IMR-90 (cell line): ENCODE measurements around the gene CMTM8. TPM values are rescaled to one million over a fixed set of nuclear protein-coding genes. Genes with fewer than 3 reads are reported as not detected.

Source experiments
- ATAC-seq: fragments of 200-7000 bp; cut with Tn5 transposase; 2 replicates; pipeline ENCODE4 v1.9.1; 2020; ENCODE audit warnings: low read depth, mild to moderate bottlenecking, moderate library complexity
- BruUV-seq: library from RNA; stranded (reverse); fragments of 400-500 nt; replicated peaks from 2 replicates; lab custom pipeline; 2021; lab: Mats Ljungman, UMichigan
- CTCF ChIA-PET: fragments of 300-600 bp; formaldehyde crosslinking; extraction: SDS; loops from one replicate; lab custom pipeline; 2021; ENCODE audit warnings: antibody characterized with exemption; lab: Yijun Ruan, JAX
- POLR2A ChIA-PET: fragments of 300-600 bp; sonication (Branson Sonifier 250); formaldehyde crosslinking; loops from one replicate; lab custom pipeline; 2022; ENCODE audit warnings: antibody characterized with exemption; ENCODE audit not compliant: unreplicated experiment; lab: Charles Lee
- DNase-seq: peaks from one replicate; pipeline ENCODE4 v3.0.0; 2013
- H2AFZ ChIP-seq: replicated peaks from 2 replicates; pipeline ENCODE3; 2013; ENCODE audit warnings: low read length, mild to moderate bottlenecking; ENCODE audit not compliant: poor library complexity
- H2AK5ac ChIP-seq: 2 replicates; pipeline ENCODE4 v1.6.1; 2013; ENCODE audit warnings: low read depth, low read length, inconsistent platforms
- H2AK9ac ChIP-seq: replicated peaks from 2 replicates; pipeline ENCODE3; 2013; ENCODE audit warnings: mild to moderate bottlenecking, low read depth, low read length, moderate library complexity; ENCODE audit not compliant: poor library complexity
- H2BK120ac ChIP-seq: 2 replicates; pipeline ENCODE4 v1.6.1; 2013; ENCODE audit warnings: low read depth, low read length, inconsistent platforms
- H2BK15ac ChIP-seq: 3 replicates; pipeline ENCODE4 v1.6.1; 2013; ENCODE audit warnings: low read depth, low read length, inconsistent platforms
- H2BK20ac ChIP-seq: 2 replicates; pipeline ENCODE4 v1.6.1; 2013; ENCODE audit warnings: low read depth, mild to moderate bottlenecking, inconsistent platforms, low read length, moderate library complexity
- H2BK5ac ChIP-seq: 2 replicates; pipeline ENCODE4 v1.6.1; 2013; ENCODE audit warnings: mild to moderate bottlenecking, low read depth, low read length, inconsistent platforms; ENCODE audit not compliant: poor library complexity, severe bottlenecking
- H3K14ac ChIP-seq: replicated peaks from 2 replicates; pipeline ENCODE4 v1.6.1; 2013; ENCODE audit warnings: low read depth, low read length, inconsistent platforms
- H3K18ac ChIP-seq: 2 replicates; pipeline ENCODE4 v1.6.1; 2013; ENCODE audit warnings: low read depth, low read length, control low read depth
- H3K23ac ChIP-seq: 2 replicates; pipeline ENCODE4 v1.6.1; 2013; ENCODE audit warnings: low read depth, low read length, inconsistent platforms
- H3K27ac ChIP-seq: 2 replicates; pipeline ENCODE4 v1.5.1; 2013; ENCODE audit warnings: mild to moderate bottlenecking, control low read depth, low read length; ENCODE audit not compliant: insufficient read depth
- H3K27me3 ChIP-seq: 2 replicates; pipeline ENCODE4 v1.6.1; 2013; ENCODE audit warnings: low read length; ENCODE audit not compliant: control insufficient read depth, insufficient read depth
- H3K36me3 ChIP-seq: 2 replicates; pipeline ENCODE4 v1.6.1; 2013; ENCODE audit warnings: low read length, mixed read lengths; ENCODE audit not compliant: control insufficient read depth, insufficient read depth
- H3K4ac ChIP-seq: 2 replicates; pipeline ENCODE4 v1.6.1; 2013; ENCODE audit warnings: low read depth, low read length, inconsistent platforms
- H3K4me1 ChIP-seq: 2 replicates; pipeline ENCODE4 v1.6.1; 2013; ENCODE audit warnings: low read length, mixed read lengths; ENCODE audit not compliant: control insufficient read depth, insufficient read depth
- H3K4me2 ChIP-seq: 2 replicates; pipeline ENCODE4 v1.6.1; 2013; ENCODE audit warnings: low read depth, mild to moderate bottlenecking, control low read depth, low read length, moderate library complexity
- H3K4me3 ChIP-seq: 2 replicates; pipeline ENCODE4 v1.5.1; 2013; ENCODE audit warnings: low read depth, mild to moderate bottlenecking, control low read depth, low read length, moderate library complexity; ENCODE audit not compliant: insufficient read depth
- H3K56ac ChIP-seq: 2 replicates; pipeline ENCODE4 v1.6.1; 2013; ENCODE audit warnings: low read length, inconsistent platforms; ENCODE audit not compliant: insufficient read depth; ENCODE audit errors: extremely low read depth
- H3K79me1 ChIP-seq, 2 experiments: 2 replicates each; pipeline ENCODE4 v1.6.1; 2013; ENCODE audit warnings: low read length in 2 of 2, inconsistent platforms in 1 of 2, low read depth in 1 of 2
- H3K9ac ChIP-seq: 2 replicates; pipeline ENCODE4 v1.6.1; 2013; ENCODE audit warnings: low read depth, low read length, control low read depth
- H3K9me1 ChIP-seq: 2 replicates; pipeline ENCODE4 v1.6.1; 2013; ENCODE audit warnings: low read length, inconsistent platforms; ENCODE audit not compliant: insufficient read depth
- H3K9me3 ChIP-seq: 2 replicates; pipeline ENCODE4 v1.6.1; 2013; ENCODE audit warnings: low read length; ENCODE audit not compliant: control insufficient read depth, insufficient read depth
- H4K20me1 ChIP-seq: 2 replicates; pipeline ENCODE4 v1.6.1; 2013; ENCODE audit warnings: low read length, inconsistent platforms; ENCODE audit not compliant: insufficient read depth
- H4K5ac ChIP-seq: 2 replicates; pipeline ENCODE4 v1.6.1; 2013; ENCODE audit warnings: mild to moderate bottlenecking, low read depth, low read length, control low read depth
- H4K8ac ChIP-seq, 2 experiments: 2 replicates each; pipeline ENCODE4 v1.6.1; 2013; ENCODE audit warnings: low read depth in 2 of 2, low read length in 2 of 2, control low read depth in 1 of 2, inconsistent platforms in 1 of 2
- H4K91ac ChIP-seq: 2 replicates; pipeline ENCODE4 v1.6.1; 2013; ENCODE audit warnings: low read depth, low read length, inconsistent platforms; ENCODE audit not compliant: insufficient read depth
- CEBPB ChIP-seq: IDR thresholded peaks from 2 replicates; pipeline ENCODE4 v1.6.1; 2012; ENCODE audit warnings: low read depth, low read length, improper control_type of control experiment
- CHD1 ChIP-seq: IDR thresholded peaks from 2 replicates; pipeline ENCODE4 v1.6.1; 2012; ENCODE audit warnings: low read depth, low read length, improper control_type of control experiment
- MXI1 ChIP-seq: IDR thresholded peaks from 2 replicates; pipeline ENCODE4 v1.6.1; 2012; ENCODE audit warnings: low read depth, mild to moderate bottlenecking, low read length, moderate library complexity, borderline replicate concordance
- NFE2L2 ChIP-seq: fragments of 150-350 bp; IDR thresholded peaks from 2 replicates; pipeline ENCODE4 v1.6.1; 2016; ENCODE audit warnings: low read depth, mild to moderate bottlenecking, low read length
- RCOR1 ChIP-seq: IDR thresholded peaks from 2 replicates; pipeline ENCODE4 v1.6.1; 2012; ENCODE audit warnings: mild to moderate bottlenecking, low read length, improper control_type of control experiment; ENCODE audit not compliant: insufficient replicate concordance
- RFX5 ChIP-seq: IDR thresholded peaks from 2 replicates; pipeline ENCODE4 v1.8.0; 2012; ENCODE audit warnings: low read depth, mild to moderate bottlenecking, low read length, moderate library complexity
- SMC3 ChIP-seq: fragments of 150-350 bp; IDR thresholded peaks from 2 replicates; pipeline ENCODE4 v1.6.1; 2016; ENCODE audit warnings: low read depth, mild to moderate bottlenecking, antibody characterized with exemption, low read length, moderate library complexity
- WGBS, 2 experiments: methylation state at CpG; one replicate each; pipeline versions ENCODE4 v1.1.5 to v1.1.7; 2013; ENCODE audit warnings: missing lambda C conversion rate in 2 of 2; ENCODE audit not compliant: insufficient read length in 1 of 2; ENCODE audit errors: extremely low coverage in 2 of 2; 5-methylcytosine and 5-hydroxymethylcytosine counted together
- dilution Hi-C: fragments of 300-500 bp; cut with HindIII; formaldehyde crosslinking; loops from one replicate; pipeline ENCODE4 v1.14.3; 2018; ENCODE audit warnings: low sequenced_read_pairs; ENCODE audit not compliant: unreplicated experiment
- in situ Hi-C: fragments of 300-500 bp; cut with MboI; formaldehyde crosslinking; loops from 3 replicates; pipeline ENCODE4 v1.14.3; 2019; ENCODE audit warnings: low sequenced_read_pairs, inconsistent platforms, mixed read lengths
- intact Hi-C: fragments of 100-400 bp; cut with micrococcal nuclease; formaldehyde crosslinking; loops from 2 replicates; pipeline ENCODE4 v1.10.0; 2022
- polyA plus RNA-seq, 3 experiments: library from polyadenylated mRNA; depleted of rRNA; stranded (reverse); fragments of >200 nt; gene quantifications; 2 replicates each; pipeline ENCODE4 v1.2.3, GENCODE V29; 2012; ENCODE audit warnings: low replicate concordance in 1 of 3
- total RNA-seq: library from RNA; depleted of rRNA; stranded (reverse); fragments of >200 nt; gene quantifications from 2 replicates; pipeline ENCODE4 v1.2.3, GENCODE V29; 2012
- TF ChIP-seq, protein P1 (sequence below): fragments of 150-350 bp; IDR thresholded peaks from 2 replicates; pipeline ENCODE4 v1.6.1; 2017; ENCODE audit warnings: mild to moderate bottlenecking, antibody characterized with exemption, low read length, low read depth

Gene CMTM8
- total and polyA plus RNA-seq, 2 of the 4 experiments (the other 2 are of a cell fraction): 0.15 TPM; not detected in 1

DNA sequence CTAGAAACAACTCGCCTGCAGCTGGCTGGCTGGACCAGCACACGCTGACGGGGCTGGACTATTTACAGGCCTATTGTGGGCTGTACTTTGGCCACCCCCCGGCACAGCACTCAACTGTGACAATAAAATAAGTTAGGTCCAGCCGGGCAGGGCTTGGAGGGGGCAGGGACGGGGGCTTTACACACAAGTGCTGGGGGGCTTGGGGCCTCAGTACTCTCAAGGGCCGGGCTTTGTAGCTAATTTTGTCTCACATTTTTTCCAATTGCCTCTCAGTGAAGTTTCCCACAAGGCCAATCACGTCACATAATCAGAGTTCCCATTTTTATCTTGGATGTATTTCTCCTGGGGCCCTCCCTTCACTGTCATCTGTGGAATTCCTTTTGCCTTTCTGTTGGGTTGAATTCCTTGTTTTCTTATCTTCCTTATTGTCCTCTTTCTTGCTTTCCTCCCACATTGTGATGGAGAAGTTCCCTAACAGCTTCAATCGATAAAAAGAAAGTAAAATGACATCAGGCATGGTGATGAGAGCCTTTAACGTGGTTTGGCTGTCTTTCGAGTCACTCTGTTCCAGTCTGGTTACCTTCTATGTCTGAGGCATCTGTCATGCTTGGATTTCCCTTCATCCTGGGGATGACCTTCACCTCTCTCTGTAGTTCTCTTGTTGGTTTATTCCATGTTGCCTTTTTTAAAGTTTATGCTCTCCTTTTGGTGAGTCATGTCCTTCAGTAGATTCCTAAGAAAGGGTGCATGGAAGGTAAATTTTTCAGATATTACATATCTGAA lies 109.1 kb downstream of the CMTM8 start:
- Histone ChIP-seq H4K5ac (no peak overlapping the region), H2BK5ac (no peak overlapping the region), H4K8ac (no peak overlapping the region), H4K20me1 (no peaks in the 10 kb centered on the region), H3K9ac (no peak overlapping the region), H4K91ac (no peak overlapping the region), H3K4ac (no peak overlapping the region), H2BK20ac (no peak overlapping the region), H3K18ac (no peak overlapping the region), H3K9me1 (no peaks in the 10 kb centered on the region), H3K9me3 (no peaks in the 10 kb centered on the region), H3K36me3 (no peaks in the 10 kb centered on the region), H3K4me2 (no peak overlapping the region), H3K4me1 (no peaks in the 10 kb centered on the region), H3K4me3 (no peak overlapping the region), H2AK9ac (no peak overlapping the region), H2BK120ac (no peak overlapping the region), H3K56ac (no peak overlapping the region), H2AFZ (no peak overlapping the region), H3K27me3 (peaks cover 8% of the 10 kb centered on the region), H3K23ac (no peak overlapping the region), H3K14ac (no peak overlapping the region), H3K27ac (no peak overlapping the region), H2BK15ac (no peak overlapping the region), H3K79me1 (no peaks in the 10 kb centered on the region), H2AK5ac (no peak overlapping the region)
- ATAC-seq: no peak; the same call in 1 of the 2 replicates
- dilution Hi-C loops (no loop called here), in situ Hi-C loops (no loop called here), intact Hi-C loops (no loop called here)
- no TSS peak for BruUV-seq
- ChIA-PET CTCF (interaction anchor here (0.7 kb wide), 1 partner anchor 13 kb away, joined by 10 read pairs; no protein-coding TSS in a partner anchor), POLR2A (no interaction called here)
- 0% methylated on average over 1 of the region's 11 CpGs; no CpG with 5 or more reads in 1 of the 2 experiments for WGBS, 2 experiments
- TF ChIP-seq RFX5: no peak
- no peak for TF ChIP-seq RCOR1
- TF ChIP-seq, protein P1, sequence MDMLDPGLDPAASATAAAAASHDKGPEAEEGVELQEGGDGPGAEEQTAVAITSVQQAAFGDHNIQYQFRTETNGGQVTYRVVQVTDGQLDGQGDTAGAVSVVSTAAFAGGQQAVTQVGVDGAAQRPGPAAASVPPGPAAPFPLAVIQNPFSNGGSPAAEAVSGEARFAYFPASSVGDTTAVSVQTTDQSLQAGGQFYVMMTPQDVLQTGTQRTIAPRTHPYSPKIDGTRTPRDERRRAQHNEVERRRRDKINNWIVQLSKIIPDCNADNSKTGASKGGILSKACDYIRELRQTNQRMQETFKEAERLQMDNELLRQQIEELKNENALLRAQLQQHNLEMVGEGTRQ: no peak
- TF ChIP-seq MXI1: no peak
- TF ChIP-seq NFE2L2: no peak
- TF ChIP-seq CEBPB: no peak
- TF ChIP-seq CHD1: no peak
- TF ChIP-seq SMC3: no peak
- no peak for DNase-seq
